ENCODE measurements around the gene SLC27A1. TPM values are rescaled to one million over a fixed set of nuclear protein-coding genes. Genes with fewer than 3 reads are reported as not detected.
A peak's percentile ranks its signal among the peaks of the same experiment; 100 is the strongest.

The SLC27A1 gene
- total RNA-seq, 1 experiment from 2014 or later = 12.2 TPM

DNA sequence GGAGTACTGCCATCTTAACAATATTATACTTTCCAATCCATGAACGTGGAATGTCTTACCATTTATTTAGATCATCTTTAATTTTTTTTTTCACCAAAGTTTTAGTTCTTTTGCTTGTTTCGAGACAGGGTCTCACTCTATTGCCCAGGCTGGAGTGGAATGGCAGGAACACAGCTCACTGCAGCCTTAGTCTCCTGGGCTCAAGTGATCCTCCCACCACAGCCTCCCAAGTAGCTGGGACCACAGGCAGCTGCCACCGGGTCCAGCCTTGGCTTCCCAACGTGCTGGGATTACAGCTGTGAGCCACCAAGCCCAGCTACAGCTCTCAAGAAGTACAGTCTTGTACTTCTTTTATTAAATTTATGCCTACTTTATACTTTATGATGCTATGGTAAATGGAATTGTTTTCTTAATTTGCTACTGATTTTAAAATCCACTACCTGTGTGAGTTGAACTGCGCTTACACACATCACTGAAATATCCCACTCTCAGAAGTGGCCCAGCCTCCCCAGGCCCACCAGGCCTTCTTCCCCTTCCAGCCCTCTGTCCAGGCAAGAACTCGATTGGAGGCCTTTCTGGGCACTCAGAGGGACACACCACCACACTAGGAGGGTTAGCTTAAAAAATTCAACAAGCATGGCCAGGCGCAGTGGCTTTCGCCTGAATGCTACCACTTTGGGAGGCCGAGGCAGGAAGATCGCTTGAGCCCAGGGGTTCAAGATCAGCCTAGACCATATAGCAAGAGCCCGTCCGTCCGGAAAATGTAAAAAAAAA, 40.1 kb downstream of the SLC27A1 start:
- DNase-seq (ENCODE audit: low read depth) = no peak

DNA sequence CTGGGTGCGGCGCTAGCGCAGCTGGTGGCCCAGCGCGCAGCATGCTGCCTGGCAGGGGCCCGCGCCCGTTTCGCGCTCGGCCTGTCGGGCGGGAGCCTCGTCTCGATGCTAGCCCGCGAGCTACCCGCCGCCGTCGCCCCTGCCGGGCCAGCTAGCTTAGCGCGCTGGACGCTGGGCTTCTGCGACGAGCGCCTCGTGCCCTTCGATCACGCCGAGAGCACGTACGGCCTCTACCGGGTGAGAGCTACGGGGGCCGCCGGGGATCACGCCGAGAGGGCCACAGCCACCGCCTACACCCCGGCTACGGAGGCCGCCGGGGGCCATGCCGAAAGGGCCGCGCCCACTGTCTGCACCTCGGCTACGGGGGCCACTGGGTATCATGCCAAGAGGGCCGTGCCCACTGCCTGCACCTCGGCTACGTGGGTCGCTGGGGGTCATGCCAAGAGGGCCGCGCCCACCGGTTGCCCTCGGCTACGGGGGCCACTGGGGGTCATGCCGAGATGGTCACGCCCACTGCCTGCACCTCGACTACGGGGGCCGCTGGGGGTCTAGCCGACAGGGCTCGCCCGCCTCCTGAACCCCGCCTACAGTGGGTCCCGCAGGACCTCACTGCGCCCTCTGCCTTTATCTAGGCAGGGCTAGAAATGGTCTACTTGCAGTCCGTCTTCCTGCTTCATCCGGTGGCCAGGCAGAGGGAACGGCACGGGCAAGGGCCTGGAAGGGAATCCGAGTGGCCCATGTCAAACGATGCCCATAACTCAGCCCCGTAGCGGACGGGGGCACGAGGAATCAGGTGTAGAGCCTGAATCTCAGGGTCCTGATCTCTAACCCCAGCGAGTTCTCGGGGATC, 41.6 kb downstream of the SLC27A1 start:
- DNase-seq (ENCODE audit: low read depth) = peak; percentile 57

DNA sequence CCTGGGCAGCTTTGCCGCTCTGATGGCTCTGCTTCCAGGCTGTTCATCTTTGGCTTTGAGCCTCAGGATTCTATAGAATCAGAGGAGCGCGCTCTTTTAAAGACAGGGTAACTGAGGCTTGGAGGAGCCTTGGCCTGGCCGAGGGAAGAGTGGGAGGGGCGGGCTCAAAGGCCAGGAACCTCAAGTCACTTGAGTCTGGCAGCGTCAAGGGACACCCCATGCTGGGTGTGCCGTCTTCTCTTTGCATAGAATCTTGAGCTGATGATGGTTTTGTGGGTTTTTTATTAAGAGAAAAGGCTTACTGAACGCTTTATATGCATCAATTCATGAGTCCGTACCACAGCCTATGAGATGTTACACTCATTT, 42.2 kb downstream of the SLC27A1 start:
- no peak for DNase-seq (ENCODE audit: low read depth)

DNA sequence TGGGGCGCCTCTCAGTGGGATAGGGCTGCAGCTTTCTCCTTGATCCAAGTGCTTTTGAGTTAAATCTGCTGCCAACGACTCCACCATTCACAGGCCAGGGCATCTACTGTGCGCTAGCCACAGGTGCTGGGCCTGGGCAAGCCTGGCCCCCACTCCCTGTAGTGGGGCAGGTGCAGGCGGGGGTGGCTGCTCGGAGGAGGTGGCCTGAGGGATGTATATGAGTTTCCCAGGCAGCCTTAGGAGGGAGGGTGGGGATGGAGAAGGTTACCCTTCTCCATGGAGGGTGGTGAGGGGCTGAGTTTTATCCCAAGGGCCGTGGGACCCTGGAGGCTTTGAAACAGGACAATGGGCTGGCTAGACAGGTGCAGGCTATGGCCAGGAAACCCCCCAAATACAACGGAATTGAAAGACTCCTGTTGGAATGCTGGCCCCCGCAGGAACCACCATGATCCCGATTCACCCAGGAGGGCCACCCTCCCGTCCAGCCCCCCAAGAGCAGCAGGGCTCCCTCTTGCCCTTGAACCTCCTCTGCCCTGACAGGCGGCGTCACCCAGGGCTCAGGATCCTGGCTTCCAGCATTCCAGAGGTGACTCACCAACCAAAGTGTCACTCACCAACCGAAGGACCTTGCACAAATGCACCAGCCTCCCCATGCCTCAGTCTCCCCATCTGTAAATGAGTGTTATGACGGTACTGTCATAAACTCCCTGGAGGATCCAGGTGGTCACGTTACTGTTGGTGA, 45.3 kb downstream of the SLC27A1 start:
- DNase-seq (ENCODE audit: low read depth) = no peak

DNA sequence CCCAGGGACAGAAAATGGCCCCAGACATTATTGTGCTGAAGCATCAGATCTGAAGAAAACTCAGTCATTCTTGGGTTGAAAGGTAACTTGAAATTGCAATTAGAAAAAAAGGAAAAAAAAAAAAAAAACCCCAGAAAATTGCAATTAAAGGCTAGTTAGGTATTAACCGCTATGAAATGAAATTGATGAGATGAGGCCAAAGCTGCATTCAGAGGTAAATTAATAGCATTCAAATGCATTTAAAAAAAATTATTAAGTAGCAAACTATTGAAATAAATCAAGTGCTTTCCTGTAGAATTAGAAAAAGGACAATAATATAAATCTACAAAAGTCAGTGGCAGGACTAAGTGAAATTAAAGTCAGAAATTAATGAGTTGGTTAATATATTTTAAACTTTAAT, 47.6 kb downstream of the SLC27A1 start:
- no peak for DNase-seq (ENCODE audit: low read depth)

DNA sequence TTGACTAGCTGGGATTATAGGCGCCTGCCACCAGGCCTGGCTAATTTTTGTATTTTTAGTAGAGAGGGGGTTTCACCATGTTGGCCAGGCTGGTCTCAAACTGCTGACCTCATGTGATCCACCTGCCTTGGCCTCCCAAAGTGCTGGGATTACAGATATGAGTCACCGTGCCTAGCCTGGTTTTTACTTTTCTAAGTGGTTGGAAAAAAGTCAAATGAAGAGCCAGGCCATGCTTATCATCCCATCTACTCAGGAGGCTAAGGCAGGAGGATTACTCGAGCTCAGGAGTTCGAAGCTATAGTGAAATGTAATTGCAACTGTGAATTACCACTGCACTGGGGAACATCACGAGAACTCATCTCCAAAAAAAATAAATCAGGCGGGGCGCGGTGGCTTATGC, 48.3 kb downstream of the SLC27A1 start:
- peak; percentile 54 for DNase-seq (ENCODE audit: low read depth)

DNA sequence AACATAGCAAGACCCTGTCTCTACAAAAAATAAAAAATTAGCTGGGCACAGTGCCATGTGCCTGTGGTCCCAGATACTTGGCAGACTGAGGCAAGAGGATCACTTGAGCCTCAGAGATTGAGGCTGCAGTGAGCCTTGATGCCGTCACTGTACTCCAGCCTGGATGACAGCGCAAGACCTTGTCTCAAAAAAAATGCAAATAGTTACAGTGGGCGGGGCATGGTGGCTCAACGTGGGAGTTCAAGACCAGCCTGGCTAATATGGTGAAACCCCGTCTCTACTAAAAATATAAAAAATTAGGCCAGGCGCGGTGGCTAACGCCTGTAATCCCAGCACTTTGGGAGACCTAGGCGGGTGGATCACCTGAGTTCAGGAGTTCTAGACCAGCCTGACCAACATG, 49.6 kb downstream of the SLC27A1 start:
- no peak for DNase-seq (ENCODE audit: low read depth)

DNA sequence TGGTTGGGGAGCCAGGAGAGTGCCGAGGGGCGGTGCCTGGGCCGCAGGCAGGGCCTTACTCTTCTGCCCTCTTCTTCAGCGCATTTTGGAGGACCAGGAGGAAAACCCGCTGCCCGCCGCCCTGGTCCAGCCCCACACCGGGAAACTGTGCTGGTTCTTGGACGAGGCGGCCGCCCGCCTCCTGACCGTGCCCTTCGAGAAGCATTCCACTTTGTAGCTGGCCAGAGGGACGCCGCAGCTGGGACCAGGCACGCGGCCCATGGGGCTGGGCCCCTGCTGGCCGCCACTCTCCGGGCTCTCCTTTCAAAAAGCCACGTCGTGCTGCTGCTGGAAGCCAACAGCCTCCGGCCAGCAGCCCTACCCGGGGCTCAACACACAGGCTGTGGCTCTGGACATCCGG, 50.5 kb downstream of the SLC27A1 start:
- DNase-seq (ENCODE audit: low read depth) = no peak

DNA sequence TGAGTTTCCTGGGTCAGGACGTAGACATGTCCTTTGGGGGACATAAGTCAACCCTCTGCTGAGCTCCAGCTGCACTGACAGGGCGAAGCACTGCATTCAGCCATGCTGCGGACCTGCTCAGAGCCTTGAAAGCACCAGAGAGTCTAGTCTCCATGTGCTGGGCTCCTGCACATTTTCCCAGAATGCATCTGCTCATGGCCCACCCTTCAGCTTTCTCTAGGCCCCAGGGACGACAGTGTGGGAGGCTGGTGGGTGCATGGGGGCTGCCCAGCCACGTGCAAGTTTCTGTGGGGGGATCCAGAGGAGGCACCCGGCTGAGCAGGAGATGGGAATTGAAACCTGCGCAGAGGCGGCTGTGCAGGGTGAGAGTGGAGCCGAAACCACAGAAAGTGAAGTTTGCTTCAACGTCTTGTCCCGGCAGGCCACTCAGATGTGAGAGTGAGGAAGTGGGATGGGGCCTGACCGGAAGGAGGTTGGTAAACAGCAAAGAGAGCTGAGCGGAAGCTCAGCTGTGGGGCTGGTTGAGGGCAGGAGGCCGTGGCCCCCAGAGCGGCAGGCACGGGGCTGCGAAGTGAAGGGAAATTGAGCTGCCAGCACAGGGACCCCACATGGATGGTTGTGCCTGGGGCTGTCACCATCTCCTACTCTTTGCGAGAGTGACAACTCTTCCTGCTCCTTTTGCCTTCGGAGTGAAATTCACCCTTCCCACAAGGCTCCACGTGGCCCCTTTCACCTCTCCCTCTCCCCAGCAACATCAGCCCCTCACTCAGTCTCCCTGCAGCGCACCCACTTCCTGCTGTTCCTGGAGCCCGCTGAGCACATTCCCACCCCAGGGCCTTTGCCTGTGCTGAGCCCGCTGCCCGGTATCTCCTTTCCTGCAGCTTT, 52.9 kb downstream of the SLC27A1 start:
- DNase-seq (ENCODE audit: low read depth) = no peak

DNA sequence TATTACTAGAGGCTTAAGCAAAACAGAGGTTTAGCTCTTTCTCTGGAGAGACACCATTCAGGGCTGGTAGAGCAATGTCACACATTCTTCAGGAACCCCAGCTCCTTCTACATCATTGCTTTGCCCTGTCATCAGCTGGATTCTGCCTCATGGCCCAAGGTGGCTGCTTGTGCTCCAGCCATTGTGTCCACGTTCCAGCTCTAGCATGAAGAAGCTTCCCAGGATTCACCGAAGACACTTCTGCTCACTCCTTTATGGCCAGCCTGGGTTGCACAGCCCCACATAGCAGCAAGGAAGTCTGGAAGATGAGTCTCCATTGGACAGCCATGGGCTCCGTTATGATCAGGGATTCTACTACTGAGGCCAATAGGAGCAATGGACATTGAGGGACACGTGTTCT, 54.3 kb downstream of the SLC27A1 start:
- DNase-seq (ENCODE audit: low read depth) = no peak

DNA sequence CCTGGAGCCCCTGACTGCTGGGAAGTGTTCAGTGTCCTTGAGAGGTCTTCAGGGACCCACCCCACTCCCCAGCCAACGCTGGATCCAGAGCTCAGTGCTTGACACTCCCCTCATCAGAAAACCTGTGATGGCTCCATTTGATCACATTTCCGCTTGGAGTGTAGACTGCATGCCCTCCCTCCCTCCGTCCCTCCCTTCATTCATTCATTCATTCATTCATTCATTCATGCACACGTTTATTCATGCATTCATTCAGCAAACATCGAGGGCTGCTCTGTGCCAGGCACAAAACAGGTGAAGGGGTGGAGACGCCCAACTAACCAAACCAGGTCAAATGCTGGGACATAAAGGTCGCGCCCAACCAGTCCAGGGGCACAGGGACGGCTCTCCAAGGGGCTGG, 54.8 kb downstream of the SLC27A1 start:
- DNase-seq (ENCODE audit: low read depth) = no peak

DNA sequence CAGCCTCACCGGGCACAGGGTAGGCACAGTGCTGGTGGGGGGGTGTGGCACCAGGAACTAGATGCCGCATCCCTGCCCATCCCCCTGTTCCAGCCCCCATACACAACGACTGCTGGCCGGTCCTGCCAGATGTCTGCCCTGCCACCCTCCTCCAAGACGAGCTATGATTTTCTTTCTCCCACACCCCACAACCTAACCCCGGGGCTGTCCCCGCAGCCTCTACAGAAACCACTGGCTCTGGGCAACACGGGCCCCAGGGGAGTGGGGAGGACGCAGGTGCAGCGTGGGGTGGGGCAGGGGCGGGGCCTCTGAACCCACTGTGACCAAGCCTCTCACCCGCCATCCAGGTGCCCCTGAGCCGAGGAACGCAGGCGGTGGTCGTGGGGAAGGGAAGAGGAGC, 56.6 kb downstream of the SLC27A1 start:
- no peak for DNase-seq (ENCODE audit: low read depth)

DNA sequence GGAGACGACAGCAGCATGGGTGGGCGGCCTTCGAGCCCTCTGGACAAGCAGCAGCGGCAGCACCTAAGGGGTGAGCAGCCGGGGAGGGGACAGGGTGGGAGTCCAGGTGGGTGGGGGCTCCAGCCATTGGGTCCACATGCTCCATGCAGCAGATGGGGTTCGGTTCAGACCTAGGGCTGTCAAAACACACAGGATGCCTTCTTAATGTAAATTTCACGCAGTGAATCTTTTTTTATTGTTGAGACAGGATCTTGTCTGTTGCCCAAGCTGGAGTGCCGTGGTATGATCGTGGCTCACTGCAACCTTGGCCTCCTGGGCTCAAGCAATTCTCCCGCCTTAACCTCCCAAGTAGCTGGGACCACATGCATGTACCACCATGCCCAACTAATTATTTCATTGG, 57.0 kb downstream of the SLC27A1 start:
- DNase-seq (ENCODE audit: low read depth) = no peak

DNA sequence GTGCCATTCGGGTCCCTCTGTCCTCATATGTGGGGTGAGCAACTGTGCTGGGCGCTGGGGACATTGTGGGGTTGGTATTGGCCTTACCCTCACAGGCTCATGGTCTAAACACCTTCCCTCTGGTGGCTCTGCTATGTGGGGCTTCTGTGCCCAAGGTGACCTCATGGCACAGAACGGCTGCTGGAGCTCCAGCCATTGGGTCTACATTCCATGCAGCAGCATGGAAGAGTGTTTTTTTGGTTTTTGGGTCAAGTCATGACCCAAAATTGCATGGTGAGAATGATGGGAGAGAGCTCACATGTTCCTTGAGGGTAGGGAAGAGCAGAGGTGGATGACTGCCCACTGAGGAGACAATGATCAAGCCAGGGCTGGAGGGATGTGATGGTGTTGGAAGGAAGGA, 58.3 kb downstream of the SLC27A1 start:
- no peak for DNase-seq (ENCODE audit: low read depth)

DNA sequence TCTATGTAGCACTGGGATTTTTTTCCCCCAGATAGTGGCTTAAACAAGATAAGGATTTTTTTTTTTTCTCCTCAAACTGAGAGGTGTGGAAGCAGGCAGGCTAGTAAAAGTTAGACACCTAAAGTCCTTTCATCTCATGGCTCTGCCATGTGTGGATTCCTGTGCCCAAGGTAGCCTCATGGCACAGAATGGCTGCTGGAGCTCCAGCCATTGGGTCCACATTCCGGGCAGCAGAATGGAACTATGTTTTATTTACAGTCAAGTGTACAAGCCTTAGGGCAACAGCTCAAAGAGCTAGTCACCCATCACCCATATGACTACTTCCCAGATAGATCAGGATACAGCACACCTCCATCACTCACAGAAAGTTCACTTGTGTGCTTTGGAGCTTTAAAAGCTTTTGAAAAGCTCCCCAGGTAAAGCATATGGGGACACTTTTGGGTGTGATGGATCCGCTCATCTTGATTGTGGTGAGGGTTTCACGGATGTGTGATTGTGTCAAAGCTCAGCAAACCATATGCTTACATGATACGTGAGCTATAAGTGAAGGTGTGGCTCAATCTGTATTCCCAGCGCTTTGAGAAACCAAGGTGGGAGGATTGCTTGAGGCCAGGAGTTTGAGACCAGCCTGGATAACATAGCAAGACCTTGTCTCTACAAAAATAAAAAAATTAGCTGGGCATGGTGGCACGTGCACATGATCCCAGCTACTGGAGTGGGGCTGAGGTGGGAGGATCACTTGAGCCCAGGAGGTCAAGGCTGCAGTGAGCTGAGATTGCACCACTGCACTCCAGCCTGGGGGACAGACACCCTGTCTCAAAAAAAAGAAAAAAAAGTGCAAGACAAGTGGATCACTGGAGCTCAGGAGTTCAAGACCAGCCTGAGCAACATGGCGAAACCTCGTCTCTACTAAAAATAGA, 59.2 kb downstream of the SLC27A1 start:
- DNase-seq (ENCODE audit: low read depth) = no peak

DNA sequence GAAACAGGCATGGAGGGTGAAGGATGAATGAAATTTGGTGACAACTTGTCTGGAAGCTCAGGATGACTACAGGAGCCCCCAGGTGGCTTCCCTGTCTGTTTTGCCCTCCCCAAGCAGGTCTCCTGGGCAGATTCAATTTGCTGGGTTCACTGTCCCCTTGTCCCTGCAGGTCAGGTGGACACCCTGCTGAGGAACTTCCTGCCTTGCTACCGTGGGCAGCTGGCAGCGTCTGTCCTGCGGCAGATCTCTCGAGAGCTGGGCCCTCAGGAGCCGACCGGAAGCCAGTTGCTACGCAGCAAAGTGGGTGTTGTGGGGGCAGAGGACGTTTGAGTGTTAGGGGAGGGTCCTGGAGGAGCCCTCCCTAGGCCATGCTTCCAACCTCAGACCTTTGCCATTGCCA, 60.3 kb downstream of the SLC27A1 start:
- DNase-seq (ENCODE audit: low read depth) = no peak

DNA sequence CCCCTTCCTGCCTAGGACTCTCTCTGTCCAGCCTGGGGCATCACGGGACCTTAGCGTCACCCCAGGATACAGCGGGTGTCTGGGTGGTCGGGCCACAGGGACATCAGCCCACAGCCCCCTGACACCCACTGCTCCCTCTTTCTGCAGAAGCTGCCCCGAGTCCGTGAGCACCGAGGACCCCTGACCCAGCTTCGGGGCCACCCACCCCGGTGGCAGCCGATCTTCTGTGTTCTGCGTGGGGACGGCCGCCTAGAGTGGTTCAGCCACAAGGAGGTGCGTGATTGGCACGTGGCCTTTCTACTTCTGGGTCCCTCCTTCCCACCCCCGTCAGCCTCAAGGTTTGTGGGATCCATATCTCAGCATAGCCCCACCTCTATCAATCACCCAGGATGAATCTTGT, 61.8 kb downstream of the SLC27A1 start:
- no peak for DNase-seq (ENCODE audit: low read depth)

DNA sequence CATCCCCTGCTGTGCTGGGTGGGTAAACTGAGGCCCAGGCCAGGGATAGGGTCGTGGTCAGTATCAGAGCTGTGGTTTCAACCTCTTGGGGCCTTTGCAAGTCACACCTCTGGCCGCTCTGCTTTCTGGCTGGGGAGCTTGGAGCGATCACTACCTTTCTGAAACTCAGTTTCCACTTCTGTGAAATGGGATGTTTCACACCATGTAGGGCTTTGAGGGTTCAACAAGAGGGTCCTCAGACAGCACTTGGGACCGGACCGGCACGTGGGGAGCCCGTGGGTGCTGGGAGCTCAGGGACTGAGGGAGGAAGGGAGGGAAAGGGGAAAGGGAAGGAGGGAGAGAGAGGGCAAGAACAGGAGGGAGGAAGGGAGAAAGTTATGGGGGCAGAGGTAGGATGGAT, 62.2 kb downstream of the SLC27A1 start:
- no peak for DNase-seq (ENCODE audit: low read depth)

DNA sequence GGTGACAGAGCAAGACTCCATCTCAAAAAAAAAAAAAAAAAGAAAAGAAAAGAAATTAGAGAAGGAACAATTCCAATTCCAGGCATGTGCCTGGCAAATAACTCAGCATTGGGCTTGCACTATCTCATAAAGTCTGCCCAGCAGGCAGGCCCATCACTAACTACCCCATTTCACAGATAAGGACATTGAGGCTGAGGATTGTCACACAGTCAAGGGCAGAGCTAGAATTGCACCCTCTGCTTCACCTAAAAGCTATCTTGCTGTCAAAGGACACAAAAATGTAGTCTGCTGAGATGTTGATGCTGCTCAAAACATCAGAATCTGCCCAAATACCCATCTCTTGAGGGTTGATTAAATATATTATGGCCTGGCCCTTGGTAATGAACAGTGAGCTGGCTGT, 64.4 kb downstream of the SLC27A1 start:
- DNase-seq (ENCODE audit: low read depth) = no peak

DNA sequence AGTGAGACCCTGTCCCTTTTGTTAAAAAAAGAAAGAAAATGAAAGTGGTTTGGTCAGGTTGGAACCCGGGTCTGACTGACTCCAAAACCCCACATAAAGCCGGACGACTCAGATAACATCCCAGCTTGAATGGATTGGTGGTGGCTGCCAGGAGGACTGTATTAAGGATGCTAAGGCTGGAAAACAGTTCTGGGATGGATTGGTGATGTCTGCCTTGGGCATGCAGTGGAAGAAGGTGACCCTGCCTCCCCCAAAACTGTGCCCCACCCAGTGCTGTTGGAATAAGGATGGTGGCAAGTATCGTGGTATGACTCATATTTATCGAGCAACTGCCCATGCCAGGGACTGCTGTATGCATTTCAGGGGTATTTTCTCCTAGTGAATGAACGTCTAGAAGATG, 66.6 kb downstream of the SLC27A1 start:
- no peak for DNase-seq (ENCODE audit: low read depth)
